Measurements from ENCODE around the gene HIGD1A.

GRCh38 chr3:42758126-42758525, 46.2 kb downstream of the HIGD1A start:
- no peak for TF ChIP-seq CTCF (IDR thresholded peaks at IDR 0.05)
- no peak for TF ChIP-seq POLR2A (IDR thresholded peaks at IDR 0.05)

Measured in vagina (tissue), 2 donors.